NCI-H1930 (cell line): ENCODE measurements around the gene SCEL.
"Not testable (repeated sequence)": the region's sequence is repeated elsewhere in the genome, so short reads cannot be mapped to it uniquely, and the experiment has no call there.

Experiments
- DNase-seq, 2 experiments: peaks; one replicate each; lab custom pipeline; 2025; lab: John Stamatoyannopoulos, UW

Gene SCEL

DNA sequence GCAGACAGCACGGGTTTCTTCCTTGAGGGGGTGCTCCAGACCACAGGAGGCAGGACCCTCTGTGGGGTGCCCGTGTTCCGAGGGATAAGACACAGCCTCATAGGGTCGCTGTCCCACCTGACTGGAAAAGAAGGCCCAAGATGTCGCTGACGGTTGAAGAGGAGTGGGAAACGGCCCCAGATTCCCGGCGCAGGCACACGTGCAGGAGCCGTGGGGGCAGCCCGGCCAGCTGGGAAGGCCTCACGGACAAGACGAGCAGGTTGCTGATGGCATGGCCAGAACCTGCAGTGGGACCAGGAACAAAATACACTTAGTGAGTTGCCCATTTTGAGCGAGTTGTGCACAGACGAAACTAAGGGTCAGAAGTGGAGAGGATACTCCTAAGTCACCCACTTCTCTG, 126.8 kb downstream of the SCEL start:
- not testable (repeated sequence) for DNase-seq

GRCh38 chr13:77662831-77663230, 127.3 kb downstream of the SCEL start:
- not testable (repeated sequence) for DNase-seq

- DNase-seq, result no peak
These were observed 139.3 kb downstream of the SCEL start for GRCh38 chr13:77674852-77675251.

- no peak for DNase-seq
These were observed 143.3 kb downstream of the SCEL start for GRCh38 chr13:77678691-77679235.

GRCh38 chr13:77687799-77688198, 152.3 kb downstream of the SCEL start:
- no peak for DNase-seq

DNA sequence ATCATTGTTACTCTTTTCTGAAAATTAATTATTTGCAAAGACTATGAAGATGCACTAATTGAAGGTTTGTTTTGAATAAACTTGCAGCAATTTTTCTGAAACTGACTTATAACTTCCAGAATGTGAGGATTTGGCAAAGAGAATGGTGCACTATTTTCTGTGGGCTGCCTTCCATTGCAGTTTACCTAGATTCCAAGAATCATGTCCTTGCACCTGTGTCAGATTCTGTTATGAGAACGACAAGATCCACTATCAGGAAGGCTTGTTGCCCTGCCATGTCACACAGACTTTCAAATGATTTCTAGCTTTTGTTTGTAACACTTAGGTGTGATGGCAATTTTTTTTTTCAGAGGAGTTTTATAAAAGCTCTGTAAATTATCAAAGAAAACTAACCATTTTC, 156.4 kb downstream of the SCEL start:
- DNase-seq, result no peak

- no peak for DNase-seq
These were observed 157.4 kb downstream of the SCEL start for GRCh38 chr13:77692746-77693448.

GRCh38 chr13:77693449-77693940, 158.0 kb downstream of the SCEL start:
- no peak for DNase-seq
